Choroid plexus epithelial cell (primary cell): Measurements from ENCODE around the gene SNCG.
"Not testable (repeated sequence)": the region's sequence is repeated elsewhere in the genome, so short reads cannot be mapped to it uniquely, and the experiment has no call there.

Source experiments
- DNase-seq: peaks from one replicate; pipeline ENCODE4 v3.0.0-alpha.2; 2010; ENCODE audit warnings: low read depth
- H3K4me3 ChIP-seq: 2 replicates; pipeline ENCODE4 v1.5.1; 2011; ENCODE audit warnings: low read depth, mild to moderate bottlenecking, control low read depth, low read length, moderate library complexity
- CTCF ChIP-seq: conservative IDR thresholded peaks from 2 replicates; pipeline ENCODE4 v1.5.1; 2011; ENCODE audit warnings: low read depth, mild to moderate bottlenecking, control low read depth, inconsistent platforms, low read length, moderate library complexity

The SNCG gene

DNA sequence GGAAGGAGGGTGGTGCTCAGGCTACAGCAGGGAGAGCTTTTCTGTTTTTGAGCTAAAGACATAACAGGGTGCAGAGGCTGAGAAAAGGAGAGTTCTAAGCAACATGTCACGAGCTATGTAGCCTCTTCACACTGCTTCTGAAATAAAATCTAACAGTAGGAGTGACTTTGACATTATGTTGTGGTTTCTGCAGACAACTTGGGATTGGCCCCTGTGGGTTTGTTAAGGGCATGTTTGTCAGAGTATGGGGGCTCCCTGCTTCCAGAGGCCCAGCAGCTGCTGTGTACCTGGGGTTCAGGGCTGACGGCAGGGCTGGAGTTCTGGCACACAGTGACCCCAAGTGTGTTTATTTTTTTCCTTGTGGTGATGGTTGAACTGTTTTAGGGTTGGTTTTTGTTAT is 25.7 kb upstream of the SNCG start:
- no peak for TF ChIP-seq CTCF
- no peak for DNase-seq
- no peak overlapping the region for H3K4me3 ChIP-seq

- H3K4me3 ChIP-seq, DNase-seq: not testable (repeated sequence)
Measured at GRCh38 chr10:86934162-86934711, 24.2 kb upstream of the SNCG start.

GRCh38 chr10:86936661-86937501 is 21.5 kb upstream of the SNCG start:
- no peak for TF ChIP-seq CTCF
- DNase-seq, result peak; percentile 63
- H3K4me3 ChIP-seq, result no peak overlapping the region

DNA sequence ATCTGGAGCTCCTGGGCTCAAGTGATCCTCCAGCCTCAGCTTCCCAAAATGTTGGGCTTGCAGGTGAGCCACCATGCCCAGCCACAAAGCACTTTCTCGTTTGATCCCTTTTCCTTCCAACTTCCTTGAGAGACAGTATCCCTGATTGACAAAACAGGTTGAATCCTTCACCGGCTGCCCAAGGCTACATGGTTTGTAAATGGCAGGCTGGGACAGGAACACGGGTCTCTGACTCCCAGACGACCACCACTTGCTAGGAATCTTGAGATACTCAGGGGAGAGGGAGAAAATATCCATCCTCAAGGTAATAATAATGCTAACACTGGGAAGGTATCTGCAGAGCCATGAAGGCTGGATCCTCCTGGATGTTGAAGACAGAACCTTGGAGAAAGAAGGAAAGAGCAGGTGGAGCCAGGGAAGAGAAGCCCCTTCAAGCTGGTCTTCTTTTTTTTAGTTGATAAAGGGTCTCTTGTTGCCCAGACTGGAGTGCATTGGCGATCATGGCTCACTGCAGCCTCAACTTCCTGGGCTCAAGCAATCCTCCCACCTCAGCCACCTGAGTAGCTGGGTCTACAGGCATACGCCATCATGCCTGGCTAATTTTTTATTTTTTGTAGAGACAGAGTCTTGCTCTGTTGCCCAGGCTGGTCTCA is 20.8 kb upstream of the SNCG start:
- TF ChIP-seq CTCF, result no peak
- no peak for DNase-seq
- H3K4me3 ChIP-seq, result no peak overlapping the region

- no peak for DNase-seq
- no peak for TF ChIP-seq CTCF
- H3K4me3 ChIP-seq, result no peak overlapping the region
Measured at GRCh38 chr10:86938260-86938659, 20.1 kb upstream of the SNCG start.

DNA sequence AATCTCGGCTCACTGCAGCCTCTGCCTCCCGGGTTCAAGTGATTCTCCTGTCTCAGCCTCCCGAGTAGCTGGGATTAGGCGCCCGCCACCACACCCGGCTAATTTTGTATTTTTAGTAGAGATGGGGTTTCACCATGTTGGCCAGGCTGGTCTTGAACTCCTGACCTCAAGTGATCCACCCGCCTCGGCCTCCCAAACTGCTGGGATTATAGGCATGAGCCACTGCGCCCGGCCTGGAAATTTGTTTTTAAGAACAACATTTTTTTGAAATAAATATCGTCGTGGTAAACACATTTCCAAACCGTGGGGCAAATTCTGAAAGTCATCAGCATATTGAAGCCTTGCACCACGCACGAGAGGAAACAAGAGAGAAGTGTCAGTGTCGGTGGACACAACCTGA is 18.3 kb upstream of the SNCG start:
- not testable (repeated sequence) for H3K4me3 ChIP-seq, DNase-seq

GRCh38 chr10:86940677-86941076 is 17.7 kb upstream of the SNCG start:
- TF ChIP-seq CTCF, result no peak
- no peak for DNase-seq
- no peak overlapping the region for H3K4me3 ChIP-seq

GRCh38 chr10:86941426-86941825 is 17.0 kb upstream of the SNCG start:
- no peak for TF ChIP-seq CTCF
- DNase-seq, result no peak
- no peak overlapping the region for H3K4me3 ChIP-seq
